CD4-positive, alpha-beta T cell treated with Interferon alpha-2 for 1 hour (primary cell): ENCODE measurements around the gene RTBDN.
"Not testable (repeated sequence)": the region's sequence is repeated elsewhere in the genome, so short reads cannot be mapped to it uniquely, and the experiment has no call there.

ENCODE experiments used
- DNase-seq, 2 donors: peaks; one replicate each; pipeline ENCODE4 v3.0.0-alpha.2; 2020 to 2022

RTBDN gene

GRCh38 chr19:12817810-12818209 lies 16.6 kb downstream of the RTBDN start:
- DNase-seq: not testable (repeated sequence)

GRCh38 chr19:12817188-12817587 lies 17.2 kb downstream of the RTBDN start:
- not testable (repeated sequence) for DNase-seq

GRCh38 chr19:12815088-12815487 lies 19.3 kb downstream of the RTBDN start:
- no peak for DNase-seq

- DNase-seq: peak; percentile 84 to 90
Observed at GRCh38 chr19:12806242-12807081, 27.9 kb downstream of the RTBDN start, which contains the start of gene RNASEH2A. TSS of gene RNASEH2A (plus strand) at chr19:12806584. CDS start at chr19:12806674, 90 bp downstream.

GRCh38 chr19:12804051-12804450 lies 30.3 kb downstream of the RTBDN start:
- no peak for DNase-seq

GRCh38 chr19:12802267-12803106 lies 31.9 kb downstream of the RTBDN start:
- DNase-seq: no peak

GRCh38 chr19:12801466-12802266 lies 32.7 kb downstream of the RTBDN start, which contains the start of the genes PRDX2 and THSD8:
TSS of gene PRDX2 (minus strand) at chr19:12801800. CDS start at chr19:12801261, 539 bp downstream.
TSS of gene THSD8 (plus strand) at chr19:12802069. CDS start at chr19:12802072, 3 bp downstream.
- peak; percentile 75 to 85 for DNase-seq

- no peak for DNase-seq
Observed at GRCh38 chr19:12800923-12801465, 33.4 kb downstream of the RTBDN start.

- no peak for DNase-seq
Observed at GRCh38 chr19:12800466-12800770, 34.0 kb downstream of the RTBDN start.

GRCh38 chr19:12799742-12800465 lies 34.5 kb downstream of the RTBDN start:
- DNase-seq: no peak

GRCh38 chr19:12797607-12798006 lies 36.8 kb downstream of the RTBDN start:
- not testable (repeated sequence) for DNase-seq

- DNase-seq: no peak
Observed at GRCh38 chr19:12797141-12797587, 37.2 kb downstream of the RTBDN start.

GRCh38 chr19:12796146-12797071 lies 38.0 kb downstream of the RTBDN start:
- DNase-seq: peak; percentile 75 to 85

- DNase-seq: no peak
Observed at GRCh38 chr19:12794971-12795381, 39.4 kb downstream of the RTBDN start.

- DNase-seq: peak; percentile 30 to 58
Observed at GRCh38 chr19:12794196-12794941, 40.0 kb downstream of the RTBDN start.

GRCh38 chr19:12793290-12794195 lies 40.8 kb downstream of the RTBDN start:
- DNase-seq: peak; percentile 96 to 97

GRCh38 chr19:12792853-12793289 lies 41.5 kb downstream of the RTBDN start:
- DNase-seq: no peak

GRCh38 chr19:12792051-12792852 lies 42.1 kb downstream of the RTBDN start:
- peak; percentile 65 to 74 for DNase-seq
